Urothelium cell line (cell line): ENCODE data around the gene NDUFAF2.
"Not testable (repeated sequence)": the region's sequence is repeated elsewhere in the genome, so short reads cannot be mapped to it uniquely, and the experiment has no call there.

Source experiments
- DNase-seq: peaks from one replicate; pipeline ENCODE4 v3.0.0; 2011; ENCODE audit warnings: low spot score, mixed read lengths
- FAIRE-seq: peaks from 2 replicates; lab custom pipeline; 2011; peaks lifted over from hg19 to GRCh38; lab: Jason Lieb, UNC

The NDUFAF2 gene

GRCh38 chr5:61047346-61047745 is 102.3 kb downstream of the NDUFAF2 start:
- FAIRE-seq = no peak
- DNase-seq = no peak

- FAIRE-seq (no peak), DNase-seq (peak; percentile 7)
Observed at GRCh38 chr5:61048534-61048933, 103.5 kb downstream of the NDUFAF2 start.

GRCh38 chr5:61050292-61050691 is 105.3 kb downstream of the NDUFAF2 start:
- FAIRE-seq = no peak
- no peak for DNase-seq

- DNase-seq (peak; percentile 17), FAIRE-seq (no peak)
Observed at GRCh38 chr5:61051267-61051666, 106.3 kb downstream of the NDUFAF2 start.

GRCh38 chr5:61052882-61053281 is 107.9 kb downstream of the NDUFAF2 start:
- FAIRE-seq (no peak), DNase-seq (peak; percentile 54)

GRCh38 chr5:61053937-61054336 is 108.9 kb downstream of the NDUFAF2 start:
- DNase-seq (no peak), FAIRE-seq (no peak)

GRCh38 chr5:61055434-61056006 is 110.5 kb downstream of the NDUFAF2 start:
- FAIRE-seq (no peak), DNase-seq (peak; percentile 21)

GRCh38 chr5:61059499-61059898 is 114.5 kb downstream of the NDUFAF2 start:
- no peak for DNase-seq
- no peak for FAIRE-seq

- FAIRE-seq (no peak), DNase-seq (no peak)
Observed at GRCh38 chr5:61069150-61069549, 124.1 kb downstream of the NDUFAF2 start.

GRCh38 chr5:61071526-61071925 is 126.5 kb downstream of the NDUFAF2 start:
- no peak for DNase-seq
- no peak for FAIRE-seq

GRCh38 chr5:61076626-61077025 is 131.6 kb downstream of the NDUFAF2 start:
- FAIRE-seq = no peak

GRCh38 chr5:61081741-61082140 is 136.7 kb downstream of the NDUFAF2 start:
- FAIRE-seq (no peak), DNase-seq (no peak)

More at GRCh38 chr5:61076626-61077025, 131.6 kb downstream of the NDUFAF2 start:
- DNase-seq = no peak

GRCh38 chr5:61082516-61083280 is 137.7 kb downstream of the NDUFAF2 start:
- FAIRE-seq (no peak), DNase-seq (no peak)

- no peak for FAIRE-seq
Observed at GRCh38 chr5:61084658-61085057, 139.7 kb downstream of the NDUFAF2 start.

GRCh38 chr5:61085885-61086284 is 140.9 kb downstream of the NDUFAF2 start:
- FAIRE-seq = no peak

More at GRCh38 chr5:61084658-61085057, 139.7 kb downstream of the NDUFAF2 start:
- DNase-seq = no peak

GRCh38 chr5:61087921-61088320 is 142.9 kb downstream of the NDUFAF2 start:
- FAIRE-seq (no peak), DNase-seq (no peak)

More at GRCh38 chr5:61085885-61086284, 140.9 kb downstream of the NDUFAF2 start:
- DNase-seq = no peak

GRCh38 chr5:61089351-61089750 is 144.3 kb downstream of the NDUFAF2 start:
- no peak for FAIRE-seq

GRCh38 chr5:61093046-61093771 is 148.2 kb downstream of the NDUFAF2 start:
- not testable (repeated sequence) for DNase-seq, FAIRE-seq

More at GRCh38 chr5:61089351-61089750, 144.3 kb downstream of the NDUFAF2 start:
- DNase-seq = no peak

GRCh38 chr5:61097465-61097864 is 152.5 kb downstream of the NDUFAF2 start:
- FAIRE-seq = no peak
- DNase-seq = no peak

- FAIRE-seq (no peak), DNase-seq (no peak)
Observed at GRCh38 chr5:61098251-61098995, 153.4 kb downstream of the NDUFAF2 start.

- FAIRE-seq = no peak
- DNase-seq = no peak
Observed at GRCh38 chr5:61100437-61100836, 155.4 kb downstream of the NDUFAF2 start.
